Measurements from ENCODE around the gene AGR2. TPM values are rescaled to one million over a fixed set of nuclear protein-coding genes. Genes with fewer than 3 reads are reported as not detected.

Gene AGR2
- total and polyA plus RNA-seq, 2 experiments from 2014 or later: 0.38 TPM; not detected in 1

DNA sequence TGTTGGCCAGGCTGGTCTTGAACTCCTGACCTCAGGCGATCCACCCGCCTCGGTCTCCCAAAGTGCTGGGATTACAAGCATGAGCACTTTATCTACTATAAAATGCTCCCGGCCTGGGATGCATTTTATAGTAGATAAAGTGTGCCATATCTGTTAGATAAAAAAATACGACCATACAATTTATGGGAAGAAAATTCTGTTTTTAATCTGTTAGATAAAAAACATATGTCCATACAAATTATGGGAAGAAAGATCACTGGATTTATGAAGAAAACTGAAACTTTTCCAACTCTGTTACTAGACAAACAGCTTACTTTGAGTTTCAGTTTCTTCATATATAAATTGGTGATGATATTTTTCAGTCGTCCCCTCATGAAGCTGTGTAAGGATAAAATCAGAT is 46.8 kb downstream of the AGR2 start:
- H3K9me3 ChIP-seq (ENCODE audit: low read depth): no peaks in the 10 kb centered on the region
- H3K27ac ChIP-seq: no peak overlapping the region
- H3K36me3 ChIP-seq: no peaks in the 10 kb centered on the region
- H3K4me1 ChIP-seq (ENCODE audit: low read depth): peaks cover 18% of the 10 kb centered on the region
- no peak for DNase-seq (ENCODE audit: low read depth in 1 of 2, low spot score in 1 of 2)
- no peaks in the 10 kb centered on the region for H3K27me3 ChIP-seq
- TF ChIP-seq, protein P1, sequence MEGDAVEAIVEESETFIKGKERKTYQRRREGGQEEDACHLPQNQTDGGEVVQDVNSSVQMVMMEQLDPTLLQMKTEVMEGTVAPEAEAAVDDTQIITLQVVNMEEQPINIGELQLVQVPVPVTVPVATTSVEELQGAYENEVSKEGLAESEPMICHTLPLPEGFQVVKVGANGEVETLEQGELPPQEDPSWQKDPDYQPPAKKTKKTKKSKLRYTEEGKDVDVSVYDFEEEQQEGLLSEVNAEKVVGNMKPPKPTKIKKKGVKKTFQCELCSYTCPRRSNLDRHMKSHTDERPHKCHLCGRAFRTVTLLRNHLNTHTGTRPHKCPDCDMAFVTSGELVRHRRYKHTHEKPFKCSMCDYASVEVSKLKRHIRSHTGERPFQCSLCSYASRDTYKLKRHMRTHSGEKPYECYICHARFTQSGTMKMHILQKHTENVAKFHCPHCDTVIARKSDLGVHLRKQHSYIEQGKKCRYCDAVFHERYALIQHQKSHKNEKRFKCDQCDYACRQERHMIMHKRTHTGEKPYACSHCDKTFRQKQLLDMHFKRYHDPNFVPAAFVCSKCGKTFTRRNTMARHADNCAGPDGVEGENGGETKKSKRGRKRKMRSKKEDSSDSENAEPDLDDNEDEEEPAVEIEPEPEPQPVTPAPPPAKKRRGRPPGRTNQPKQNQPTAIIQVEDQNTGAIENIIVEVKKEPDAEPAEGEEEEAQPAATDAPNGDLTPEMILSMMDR (IDR thresholded peaks at IDR 0.05; ENCODE audit: low read depth, low read length): no peak
- H3K4me3 ChIP-seq: no peak overlapping the region

DNA sequence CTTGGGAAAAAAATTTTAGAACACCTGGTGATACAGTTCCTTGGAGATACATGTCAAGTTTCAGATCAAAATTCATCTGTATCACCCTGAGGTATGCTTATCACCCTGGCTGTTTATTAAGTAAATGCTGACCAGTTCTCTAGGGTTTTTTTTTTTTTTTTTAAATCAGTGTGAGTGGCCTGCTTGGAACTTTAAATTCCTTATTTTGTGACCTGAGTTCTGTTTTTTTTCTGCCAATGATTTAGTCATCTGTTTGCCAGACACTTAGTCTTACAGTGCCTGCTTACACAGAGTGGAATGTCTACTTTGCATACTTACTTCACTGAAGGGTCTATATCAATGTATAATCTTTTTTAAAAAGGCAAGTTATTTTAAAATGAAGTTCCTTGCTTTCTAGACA is 49.4 kb downstream of the AGR2 start:
- peaks cover 18% of the 10 kb centered on the region for H3K4me1 ChIP-seq (ENCODE audit: low read depth)
- H3K9me3 ChIP-seq (ENCODE audit: low read depth): no peaks in the 10 kb centered on the region
- TF ChIP-seq, protein P1 (IDR thresholded peaks at IDR 0.05; ENCODE audit: low read depth, low read length): no peak
- H3K36me3 ChIP-seq: no peaks in the 10 kb centered on the region
- peak overlapping the region; percentile 72 for H3K27ac ChIP-seq
- no peak for DNase-seq (ENCODE audit: low read depth in 1 of 2, low spot score in 1 of 2)
- peak overlapping the region; percentile 92 for H3K4me3 ChIP-seq
- H3K27me3 ChIP-seq: no peaks in the 10 kb centered on the region

DNA sequence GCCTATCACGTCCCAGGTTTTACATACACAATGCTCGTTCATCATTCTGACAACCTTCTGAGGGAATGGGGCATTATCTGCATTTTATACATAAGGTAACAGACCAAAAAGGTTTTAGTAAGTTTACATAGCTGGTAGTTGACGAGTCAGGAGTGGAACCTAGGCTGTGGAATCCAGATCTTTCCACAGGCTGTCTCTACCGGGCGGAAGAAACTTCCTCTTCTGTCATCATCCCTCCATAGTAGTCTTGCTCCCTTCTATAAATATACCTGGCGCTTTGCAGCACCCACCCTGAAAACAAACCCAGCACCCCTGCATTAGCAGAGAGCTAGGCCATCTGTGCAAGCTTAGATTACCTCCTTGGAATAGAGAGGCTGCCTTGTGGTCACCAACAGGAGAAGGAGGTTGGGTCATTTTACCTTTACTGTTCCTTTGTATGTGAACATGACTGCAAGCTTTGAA is 49.9 kb downstream of the AGR2 start:
- DNase-seq (ENCODE audit: low read depth in 1 of 2, low spot score in 1 of 2): no peak
- no peaks in the 10 kb centered on the region for H3K9me3 ChIP-seq (ENCODE audit: low read depth)

DNA sequence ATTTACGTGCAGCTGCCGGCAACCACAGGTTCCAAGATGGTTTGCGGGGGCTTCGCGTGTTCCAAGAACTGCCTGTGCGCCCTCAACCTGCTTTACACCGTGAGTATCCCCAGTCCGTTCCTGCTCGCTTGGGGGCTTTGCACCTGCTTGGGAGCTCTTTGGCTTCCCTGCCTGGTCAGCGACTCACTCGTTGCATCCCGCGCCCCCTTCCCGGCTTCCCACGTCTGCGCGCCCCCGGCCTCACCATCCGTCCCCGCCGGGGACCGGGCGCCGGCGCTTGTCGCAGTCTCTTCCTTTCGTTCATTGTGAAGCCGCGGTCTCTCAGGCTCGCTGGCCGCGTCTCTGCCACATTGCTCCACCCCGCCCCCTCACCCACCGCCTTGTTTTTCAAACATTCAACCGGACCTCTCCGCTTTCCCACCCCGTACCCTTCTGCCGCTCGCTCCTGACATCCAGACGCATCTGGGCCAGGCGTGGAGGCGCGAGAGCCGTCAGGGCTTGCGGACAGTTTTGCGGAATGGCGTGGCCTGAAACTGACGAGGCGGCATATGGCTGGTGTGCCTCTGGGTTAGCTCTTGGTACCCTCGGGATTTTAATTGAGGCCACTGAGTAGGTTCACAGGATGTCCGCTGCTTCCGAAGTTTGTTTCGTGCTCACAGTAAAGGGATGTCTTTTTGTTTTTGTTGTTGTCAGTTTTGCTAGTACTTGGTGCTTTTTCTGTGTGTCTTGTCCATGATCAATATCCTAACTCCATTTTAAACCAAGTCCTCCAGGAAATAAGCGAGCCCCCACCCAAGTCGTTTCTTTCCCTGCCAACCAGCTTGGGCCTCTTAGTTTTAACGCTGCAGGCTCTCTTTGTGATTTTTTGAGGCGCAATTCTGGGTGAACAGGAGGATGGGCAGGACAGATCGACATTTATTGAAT is 50.6 kb downstream of the AGR2 start:
- TF ChIP-seq, protein P1 (IDR thresholded peaks at IDR 0.05; ENCODE audit: low read depth, low read length): no peak
- peak; percentile 44 to 81 for DNase-seq (ENCODE audit: low read depth in 1 of 2, low spot score in 1 of 2)
- Histone ChIP-seq H3K9me3 (ENCODE audit: low read depth) (no peaks in the 10 kb centered on the region), H3K27ac (peak overlapping the region; percentile 72), H3K4me3 (peak overlapping the region; percentile 92), H3K36me3 (no peaks in the 10 kb centered on the region), H3K4me1 (ENCODE audit: low read depth) (peaks cover 18% of the 10 kb centered on the region), H3K27me3 (no peaks in the 10 kb centered on the region)

More for the DNA sequence above, 49.9 kb downstream of the AGR2 start:
- Histone ChIP-seq H3K27me3 (no peaks in the 10 kb centered on the region), H3K27ac (peak overlapping the region; percentile 72), H3K36me3 (no peaks in the 10 kb centered on the region), H3K4me3 (peak overlapping the region; percentile 92), H3K4me1 (ENCODE audit: low read depth) (peaks cover 18% of the 10 kb centered on the region)
- TF ChIP-seq, protein P1 (IDR thresholded peaks at IDR 0.05; ENCODE audit: low read depth, low read length): no peak

DNA sequence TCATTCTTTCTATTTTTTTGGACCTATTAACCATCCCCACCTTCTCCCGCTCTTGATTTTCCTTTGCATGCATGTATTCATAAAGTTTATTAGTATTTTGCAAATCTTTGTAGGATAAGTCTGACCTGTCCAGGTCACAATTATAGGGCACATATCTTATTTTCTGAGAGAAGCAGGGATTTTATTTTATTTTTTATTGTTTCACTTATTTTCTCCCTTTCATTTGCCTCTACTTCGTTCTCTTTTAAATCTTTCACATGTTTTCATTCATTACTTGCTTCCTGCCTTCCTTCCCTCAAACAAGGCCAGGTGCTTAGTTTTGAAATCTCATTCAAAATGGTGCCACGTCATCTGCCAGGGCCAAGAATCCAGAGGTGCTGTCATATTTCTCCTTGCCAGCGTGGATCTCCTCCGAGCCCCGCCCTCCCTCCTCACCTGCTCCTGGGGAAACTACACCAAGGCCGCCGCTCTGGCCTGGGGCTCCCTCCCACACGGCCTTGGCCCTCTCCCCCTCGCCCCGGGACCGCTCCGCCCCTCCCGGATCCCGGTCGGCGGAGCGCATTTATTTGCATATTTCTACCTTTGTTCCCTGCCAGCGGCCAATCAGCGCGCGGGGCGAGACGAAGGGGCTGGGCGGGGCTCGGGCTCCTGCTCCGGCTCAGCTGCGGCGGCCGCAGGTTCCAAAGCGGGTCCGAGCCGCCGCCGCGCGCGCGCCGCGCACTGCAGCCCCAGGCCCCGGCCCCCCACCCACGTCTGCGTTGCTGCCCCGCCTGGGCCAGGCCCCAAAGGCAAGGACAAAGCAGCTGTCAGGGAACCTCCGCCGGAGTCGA is 51.5 kb downstream of the AGR2 start, which contains the start of gene TSPAN13:
TSS of gene TSPAN13 (plus strand) at position 654 of the 830 bp plus-strand sequence. CDS start 213 bp downstream, outside the sequence.
- H3K9me3 ChIP-seq (ENCODE audit: low read depth): no peaks in the 10 kb centered on the region
- H3K36me3 ChIP-seq: no peaks in the 10 kb centered on the region
- H3K4me3 ChIP-seq: peak within 1 kb of the TSS; percentile 92
- peak; percentile 71 to 95 for DNase-seq (ENCODE audit: low read depth in 1 of 2, low spot score in 1 of 2)
- no peaks in the 10 kb centered on the region for H3K27me3 ChIP-seq
- TF ChIP-seq, protein P1 (IDR thresholded peaks at IDR 0.05; ENCODE audit: low read depth, low read length): no peak
- H3K27ac ChIP-seq: peak within 1 kb of the TSS; percentile 72
- H3K4me1 ChIP-seq (ENCODE audit: low read depth): peaks cover 18% of the 10 kb centered on the region
